Right cardiac atrium (tissue), 5 donors: ENCODE results near the gene VSTM2A. TPM values are rescaled to one million over a fixed set of nuclear protein-coding genes. Genes with fewer than 3 reads are reported as not detected.

Experiments
- polyA plus RNA-seq: library from polyadenylated mRNA; stranded (reverse); fragments of 200-250 nt; gene quantifications from one replicate; pipeline ENCODE4 v1.2.3, GENCODE V29; 2013
- total RNA-seq, 4 donors: library from RNA; stranded (reverse); fragmentation: NEBNext Ultra II Directional; extraction: Animal tissue kit (Norgen Biotek cat#: 25700); gene quantifications; one replicate each; pipeline ENCODE4 v1.2.1, GENCODE V29; 2021
- donor health status: healthy with polysubstance abuse.
- donor health status: DM: no; HTN: yes; CAD: no.
- donor health status: DM: no; HTN: no; CAD: no.
- donor health status: DM: no; HTN: yes; CAD: no; lungs with severe emphysema.
- donor health status: DM: yes; HTN: yes; CAD: no.

Gene VSTM2A
- total and polyA plus RNA-seq, 5 donors, result not detected

Other genes with a start within 250 kb of the VSTM2A start
- 100 to 1,000 TPM in 1 of 4 donors, 10 to 100 TPM in 3; 72.3 to 126 (median 90.4) TPM for gene SEC61G, start 216.8 kb downstream of the VSTM2A start, total RNA-seq
- 329 TPM for gene SEC61G, start 216.8 kb downstream of the VSTM2A start, polyA plus RNA-seq